Panc1 (cell line): ENCODE data around the gene UGT8. TPM values are rescaled to one million over a fixed set of nuclear protein-coding genes. Genes with fewer than 3 reads are reported as not detected.

Experiments
- ATAC-seq: fragments of 200-7000 bp; cut with Tn5 transposase; 2 replicates; pipeline ENCODE4 v1.9.1; 2020; ENCODE audit warnings: mild to moderate bottlenecking, moderate library complexity
- BruUV-seq: library from RNA; stranded (reverse); fragments of 400-500 nt; replicated peaks from 2 replicates; lab custom pipeline; 2021; lab: Mats Ljungman, UMichigan
- CTCF ChIA-PET: fragments of 300-600 bp; sonication (Branson Sonifier 250); formaldehyde crosslinking; loops from one replicate; lab custom pipeline; 2022; ENCODE audit warnings: antibody characterized with exemption; lab: Charles Lee
- POLR2A ChIA-PET: fragments of 300-600 bp; sonication (Branson Sonifier 250); formaldehyde crosslinking; loops from one replicate; lab custom pipeline; 2022; ENCODE audit warnings: antibody characterized with exemption; lab: Charles Lee
- DNase-seq: peaks from one replicate; pipeline ENCODE4 v3.0.0-alpha.2; 2010; ENCODE audit warnings: low read depth, low spot score
- H3K27ac ChIP-seq: 2 replicates; pipeline ENCODE4 v1.5.1; 2011; ENCODE audit warnings: mild to moderate bottlenecking, low read length, inconsistent platforms
- H3K27me3 ChIP-seq: fragments of 200-500 bp; sonication (Bioruptor generic); 2 replicates; pipeline ENCODE4 v1.6.0; 2014; ENCODE audit warnings: low read length, inconsistent platforms; ENCODE audit not compliant: control insufficient read depth, insufficient read depth
- H3K36me3 ChIP-seq: fragments of 200-500 bp; sonication (Bioruptor generic); 2 replicates; pipeline ENCODE4 v1.5.1; 2014; ENCODE audit warnings: inconsistent platforms, mild to moderate bottlenecking, low read length, moderate library complexity; ENCODE audit not compliant: control insufficient read depth, insufficient read depth
- H3K4me1 ChIP-seq: 2 replicates; pipeline ENCODE4 v1.5.1; 2011; ENCODE audit warnings: inconsistent platforms, mild to moderate bottlenecking, low read length, moderate library complexity; ENCODE audit not compliant: control insufficient read depth, insufficient read depth
- H3K4me3 ChIP-seq, 2 experiments: 2 replicates each; pipeline ENCODE4 v1.5.1; 2011 to 2012; ENCODE audit warnings: low read depth in 2 of 2, low read length in 2 of 2, mild to moderate bottlenecking in 2 of 2, inconsistent platforms in 1 of 2, moderate library complexity in 1 of 2
- H3K9me3 ChIP-seq: fragments of 200-500 bp; sonication (Bioruptor generic); 2 replicates; pipeline ENCODE4 v1.5.1; 2014; ENCODE audit warnings: low read depth, mild to moderate bottlenecking, inconsistent platforms, low read length, moderate library complexity; ENCODE audit not compliant: control insufficient read depth, insufficient read depth
- POLR2AphosphoS5 ChIP-seq: IDR thresholded peaks from 2 replicates; pipeline ENCODE4 v1.6.1; 2012; ENCODE audit warnings: mild to moderate bottlenecking, low read depth, low read length, moderate library complexity
- SIN3A ChIP-seq: IDR thresholded peaks from 2 replicates; pipeline ENCODE4 v1.6.1; 2012; ENCODE audit warnings: low read depth, mild to moderate bottlenecking, low read length, moderate library complexity, borderline replicate concordance; ENCODE audit not compliant: insufficient read depth
- TCF7L2 ChIP-seq: IDR thresholded peaks from 2 replicates; pipeline ENCODE4 v1.6.1; 2011; ENCODE audit warnings: mild to moderate bottlenecking, low read depth, low read length, inconsistent platforms
- in situ Hi-C: cut with HindIII; loops from 2 replicates; pipeline ENCODE4 v1.10.0; 2016; ENCODE audit warnings: low sequenced_read_pairs, low pct_unique_long_range_greater_than_20kb
- intact Hi-C: fragments of 100-400 bp; cut with micrococcal nuclease; formaldehyde crosslinking; loops from one replicate; pipeline ENCODE4 v1.10.0; 2022; ENCODE audit not compliant: unreplicated experiment
- total RNA-seq: library from RNA; stranded (reverse); gene quantifications from one replicate; pipeline ENCODE4 v1.2.1, GENCODE V29; 2021; ENCODE audit not compliant: unreplicated experiment
- TF ChIP-seq, protein P1 (sequence below), 2 experiments: IDR thresholded peaks; 2 replicates each; pipeline ENCODE4 v1.6.1; 2011 to 2012; ENCODE audit warnings: low read depth in 2 of 2, control low read depth in 1 of 2, low read length in 1 of 2, mild to moderate bottlenecking in 1 of 2, moderate library complexity in 1 of 2; ENCODE audit not compliant: insufficient read depth in 1 of 2
- TF ChIP-seq, protein P2 (sequence below): fragments of 450-650 bp; IDR thresholded peaks from 2 replicates; pipeline ENCODE4 v1.5.1; 2017; ENCODE audit warnings: mild to moderate bottlenecking

Gene UGT8
- total RNA-seq, 1 experiment from 2014 or later = 2.1 TPM

DNA sequence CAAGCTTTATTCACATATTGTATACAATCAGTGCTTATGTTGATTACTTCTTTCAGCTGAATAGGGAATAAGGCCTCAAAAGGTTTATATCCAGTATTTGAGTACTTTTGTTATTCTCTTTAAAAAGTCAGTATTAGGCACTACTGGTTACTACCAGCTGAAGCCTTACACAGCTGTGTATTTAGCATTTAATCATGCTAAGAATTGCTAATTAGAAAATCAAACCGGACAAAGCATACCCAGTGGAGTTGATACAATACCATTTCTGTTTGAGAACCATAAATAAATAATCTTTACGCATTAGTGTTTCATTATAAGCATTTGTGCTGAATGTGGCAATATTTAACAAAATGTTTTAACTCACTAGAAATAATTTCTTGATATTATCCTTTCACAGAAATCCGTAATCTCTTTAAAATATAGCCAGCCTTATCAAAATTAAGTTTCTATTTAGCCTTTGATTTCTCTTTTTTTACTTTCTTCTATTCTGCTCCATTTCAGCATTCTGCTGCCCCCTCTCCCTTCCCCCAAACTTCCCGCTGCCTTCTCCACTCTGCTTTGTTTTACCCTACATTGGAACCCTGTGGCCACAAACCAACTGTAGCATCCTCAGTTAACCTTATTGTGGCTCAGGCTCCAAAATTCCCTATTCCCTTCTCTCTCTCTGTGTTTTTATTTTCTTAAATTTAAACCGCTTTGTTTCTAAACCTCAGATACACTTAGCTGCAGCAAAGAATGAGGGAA is 37.8 kb downstream of the UGT8 start:
- Histone ChIP-seq H3K4me3 (no peak overlapping the region), H3K36me3 (no peaks in the 10 kb centered on the region), H3K27ac (no peak overlapping the region), H3K9me3 (no peaks in the 10 kb centered on the region), H3K4me1 (no peaks in the 10 kb centered on the region), H3K27me3 (no peaks in the 10 kb centered on the region)
- intact Hi-C loops (no loop called here), in situ Hi-C loops (no loop called here)
- POLR2A ChIA-PET = no interaction called here
- TF ChIP-seq POLR2AphosphoS5 = no peak
- DNase-seq (no peak), ATAC-seq (no peak)
- CTCF ChIA-PET = no interaction called here
- no TSS peak for BruUV-seq

DNA sequence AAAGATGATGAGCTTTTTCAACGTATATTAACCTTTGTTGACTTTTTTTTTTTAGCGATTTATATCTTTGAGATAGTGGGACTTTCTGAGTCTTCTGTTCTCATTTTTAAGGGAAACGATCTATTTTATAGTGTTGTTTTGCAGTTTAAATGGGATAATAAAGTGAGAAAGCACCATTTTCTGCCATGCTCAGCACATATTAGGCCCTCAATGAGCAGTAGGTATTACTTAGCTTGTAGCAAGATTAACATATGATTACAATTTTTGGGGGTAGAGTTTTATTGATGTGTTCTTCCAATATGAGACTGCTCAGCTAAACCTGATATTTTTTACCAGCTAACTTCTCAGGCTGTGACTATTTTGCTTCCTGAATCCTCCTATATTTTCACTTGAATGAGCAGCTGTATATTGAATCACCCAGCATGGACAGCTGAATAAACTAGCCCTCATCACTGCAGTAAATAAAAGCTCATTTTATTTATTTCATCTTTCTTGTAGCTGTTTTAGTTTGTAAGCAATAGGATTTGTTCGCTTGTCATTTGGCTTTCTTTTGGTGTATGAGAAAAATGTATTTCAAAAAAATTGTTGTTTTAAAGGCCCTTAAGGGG is 43.7 kb downstream of the UGT8 start:
- no TSS peak for BruUV-seq
- ChIA-PET POLR2A (no interaction called here), CTCF (no interaction called here)
- H3K4me3 ChIP-seq = no peak overlapping the region
- DNase-seq = no peak
- no peaks in the 10 kb centered on the region for H3K4me1 ChIP-seq
- H3K27me3 ChIP-seq = no peaks in the 10 kb centered on the region
- no peaks in the 10 kb centered on the region for H3K9me3 ChIP-seq
- no peak overlapping the region for H3K27ac ChIP-seq
- no peaks in the 10 kb centered on the region for H3K36me3 ChIP-seq
- in situ Hi-C loops (no loop called here), intact Hi-C loops (no loop called here)
- TF ChIP-seq, protein P1, sequence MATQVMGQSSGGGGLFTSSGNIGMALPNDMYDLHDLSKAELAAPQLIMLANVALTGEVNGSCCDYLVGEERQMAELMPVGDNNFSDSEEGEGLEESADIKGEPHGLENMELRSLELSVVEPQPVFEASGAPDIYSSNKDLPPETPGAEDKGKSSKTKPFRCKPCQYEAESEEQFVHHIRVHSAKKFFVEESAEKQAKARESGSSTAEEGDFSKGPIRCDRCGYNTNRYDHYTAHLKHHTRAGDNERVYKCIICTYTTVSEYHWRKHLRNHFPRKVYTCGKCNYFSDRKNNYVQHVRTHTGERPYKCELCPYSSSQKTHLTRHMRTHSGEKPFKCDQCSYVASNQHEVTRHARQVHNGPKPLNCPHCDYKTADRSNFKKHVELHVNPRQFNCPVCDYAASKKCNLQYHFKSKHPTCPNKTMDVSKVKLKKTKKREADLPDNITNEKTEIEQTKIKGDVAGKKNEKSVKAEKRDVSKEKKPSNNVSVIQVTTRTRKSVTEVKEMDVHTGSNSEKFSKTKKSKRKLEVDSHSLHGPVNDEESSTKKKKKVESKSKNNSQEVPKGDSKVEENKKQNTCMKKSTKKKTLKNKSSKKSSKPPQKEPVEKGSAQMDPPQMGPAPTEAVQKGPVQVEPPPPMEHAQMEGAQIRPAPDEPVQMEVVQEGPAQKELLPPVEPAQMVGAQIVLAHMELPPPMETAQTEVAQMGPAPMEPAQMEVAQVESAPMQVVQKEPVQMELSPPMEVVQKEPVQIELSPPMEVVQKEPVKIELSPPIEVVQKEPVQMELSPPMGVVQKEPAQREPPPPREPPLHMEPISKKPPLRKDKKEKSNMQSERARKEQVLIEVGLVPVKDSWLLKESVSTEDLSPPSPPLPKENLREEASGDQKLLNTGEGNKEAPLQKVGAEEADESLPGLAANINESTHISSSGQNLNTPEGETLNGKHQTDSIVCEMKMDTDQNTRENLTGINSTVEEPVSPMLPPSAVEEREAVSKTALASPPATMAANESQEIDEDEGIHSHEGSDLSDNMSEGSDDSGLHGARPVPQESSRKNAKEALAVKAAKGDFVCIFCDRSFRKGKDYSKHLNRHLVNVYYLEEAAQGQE (IDR thresholded peaks at IDR 0.05; ENCODE audit: insufficient read depth in 1 of 2, low read depth in 2 of 2, low read length in 1 of 2) = no peak
- TF ChIP-seq TCF7L2 (no peak), SIN3A (no peak), POLR2AphosphoS5 (no peak)
- TF ChIP-seq, protein P2, sequence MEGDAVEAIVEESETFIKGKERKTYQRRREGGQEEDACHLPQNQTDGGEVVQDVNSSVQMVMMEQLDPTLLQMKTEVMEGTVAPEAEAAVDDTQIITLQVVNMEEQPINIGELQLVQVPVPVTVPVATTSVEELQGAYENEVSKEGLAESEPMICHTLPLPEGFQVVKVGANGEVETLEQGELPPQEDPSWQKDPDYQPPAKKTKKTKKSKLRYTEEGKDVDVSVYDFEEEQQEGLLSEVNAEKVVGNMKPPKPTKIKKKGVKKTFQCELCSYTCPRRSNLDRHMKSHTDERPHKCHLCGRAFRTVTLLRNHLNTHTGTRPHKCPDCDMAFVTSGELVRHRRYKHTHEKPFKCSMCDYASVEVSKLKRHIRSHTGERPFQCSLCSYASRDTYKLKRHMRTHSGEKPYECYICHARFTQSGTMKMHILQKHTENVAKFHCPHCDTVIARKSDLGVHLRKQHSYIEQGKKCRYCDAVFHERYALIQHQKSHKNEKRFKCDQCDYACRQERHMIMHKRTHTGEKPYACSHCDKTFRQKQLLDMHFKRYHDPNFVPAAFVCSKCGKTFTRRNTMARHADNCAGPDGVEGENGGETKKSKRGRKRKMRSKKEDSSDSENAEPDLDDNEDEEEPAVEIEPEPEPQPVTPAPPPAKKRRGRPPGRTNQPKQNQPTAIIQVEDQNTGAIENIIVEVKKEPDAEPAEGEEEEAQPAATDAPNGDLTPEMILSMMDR = no peak
- ATAC-seq = no peak

DNA sequence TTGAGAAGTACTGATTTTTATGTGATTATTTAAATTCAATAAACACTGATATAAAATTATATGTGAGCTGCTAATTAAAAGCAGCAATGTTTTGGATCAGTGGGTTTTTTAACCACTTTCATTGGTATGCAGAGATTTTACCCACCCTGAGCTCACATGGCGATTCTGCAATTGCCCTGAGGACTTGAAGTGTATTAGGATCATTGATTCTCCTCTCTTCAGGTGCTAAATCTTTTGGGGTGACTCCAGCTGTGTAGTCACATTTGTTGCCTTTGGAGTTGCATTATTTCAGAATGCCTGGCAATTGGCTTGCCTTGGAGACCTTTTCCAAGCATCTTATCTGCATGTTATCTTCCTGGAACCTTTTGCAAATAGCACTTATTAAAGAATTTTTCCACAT is 51.3 kb downstream of the UGT8 start:
- no peak for TF ChIP-seq TCF7L2
- TF ChIP-seq, protein P2 = no peak
- no peak for TF ChIP-seq POLR2AphosphoS5
- TF ChIP-seq, protein P1 (IDR thresholded peaks at IDR 0.05; ENCODE audit: insufficient read depth in 1 of 2, low read depth in 2 of 2, low read length in 1 of 2) = no peak
- TF ChIP-seq SIN3A = no peak
- ATAC-seq = no peak
- Histone ChIP-seq H3K9me3 (no peaks in the 10 kb centered on the region), H3K27ac (no peak overlapping the region), H3K4me1 (no peaks in the 10 kb centered on the region), H3K36me3 (no peaks in the 10 kb centered on the region), H3K4me3 (no peak overlapping the region), H3K27me3 (no peaks in the 10 kb centered on the region)
- ChIA-PET CTCF (no interaction called here), POLR2A (no interaction called here)
- intact Hi-C loops = no loop called here
- no TSS peak for BruUV-seq
- no peak for DNase-seq
- in situ Hi-C loops = no loop called here
